HG02610 (cell line): ENCODE results near the gene PPP1R17.

Experiments used
- ATAC-seq: cut with Tn5 transposase; IDR thresholded peaks from one replicate; pipeline ENCODE4 v1.9.1; 2021; ENCODE audit warnings: mild to moderate bottlenecking, moderate library complexity; ENCODE audit not compliant: unreplicated experiment

Gene PPP1R17

DNA sequence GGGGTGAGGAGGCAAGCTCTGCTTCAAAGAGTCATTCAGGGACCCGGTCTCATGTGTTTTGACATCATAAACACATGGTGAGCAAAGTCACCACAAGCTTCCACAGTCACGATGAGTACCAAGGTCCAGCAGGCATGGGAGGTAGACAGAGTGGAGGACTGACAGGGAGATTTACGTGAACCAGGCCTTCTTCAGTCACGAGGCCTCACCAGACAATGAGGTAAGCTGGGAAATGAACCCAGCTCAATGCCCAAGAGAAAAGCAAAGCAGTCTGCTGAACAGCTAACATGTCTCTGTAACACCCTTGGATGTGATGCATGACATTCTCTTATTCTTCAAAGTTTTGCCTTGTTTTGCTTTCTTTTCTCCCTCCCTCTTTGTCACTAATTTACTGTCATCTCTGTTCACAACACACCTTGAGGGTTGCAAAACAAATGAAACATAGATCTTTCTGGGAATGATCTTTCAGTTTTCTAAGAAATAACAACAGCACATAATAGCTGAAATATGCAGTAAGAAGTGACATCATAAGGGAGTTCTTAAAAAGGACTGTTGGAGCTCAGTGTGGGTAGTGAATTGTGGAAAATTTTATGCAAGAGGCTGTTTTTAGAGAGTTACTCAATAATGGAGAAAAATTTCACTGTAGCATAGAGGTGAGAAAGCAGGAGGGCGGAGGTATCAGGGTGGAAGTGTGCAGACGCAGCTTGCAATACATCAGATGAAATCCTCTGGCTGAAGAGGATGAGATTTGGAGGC lies 9.0 kb downstream of the PPP1R17 start:
- no peak for ATAC-seq

GRCh38 chr7:31699050-31699449 lies 12.0 kb downstream of the PPP1R17 start:
- ATAC-seq, result no peak

DNA sequence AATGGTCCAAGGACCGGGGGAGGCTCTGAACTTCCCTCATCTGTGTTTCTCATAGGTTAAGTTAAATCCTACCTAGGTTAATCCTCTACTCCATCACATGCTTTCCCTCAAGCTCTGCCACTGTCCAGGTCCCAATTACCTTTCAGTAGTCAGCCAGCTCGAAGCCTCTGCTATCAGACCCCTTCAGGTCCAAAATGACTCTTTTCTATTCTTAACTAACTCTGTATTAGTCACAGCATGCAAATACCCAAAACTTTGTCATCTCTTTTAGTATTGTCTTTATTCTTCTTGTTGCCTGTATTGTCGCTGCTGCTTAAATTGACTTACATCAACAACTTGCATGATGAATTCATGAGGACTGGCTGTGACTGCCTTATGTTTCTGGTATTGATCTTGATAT lies 15.3 kb downstream of the PPP1R17 start:
- ATAC-seq, result no peak

DNA sequence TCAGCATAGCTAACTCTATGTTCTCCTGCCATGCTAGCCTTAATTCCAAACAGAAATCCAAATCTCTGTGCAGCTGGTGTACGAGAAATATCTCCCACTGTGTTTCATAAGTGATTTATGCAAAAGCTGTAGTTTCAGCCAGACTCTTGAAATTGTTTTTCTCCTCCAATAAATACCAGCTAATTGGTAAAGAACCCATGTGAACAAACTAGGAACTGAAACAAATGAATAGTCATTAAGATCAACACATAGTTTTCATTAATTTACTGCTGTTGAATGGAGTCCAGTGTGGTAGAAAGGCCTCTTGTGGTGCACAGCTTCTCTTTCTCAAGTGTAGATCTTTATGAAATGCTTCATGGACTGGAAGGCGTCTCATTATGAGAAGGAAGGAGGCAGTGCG lies 18.4 kb downstream of the PPP1R17 start:
- ATAC-seq, result no peak

DNA sequence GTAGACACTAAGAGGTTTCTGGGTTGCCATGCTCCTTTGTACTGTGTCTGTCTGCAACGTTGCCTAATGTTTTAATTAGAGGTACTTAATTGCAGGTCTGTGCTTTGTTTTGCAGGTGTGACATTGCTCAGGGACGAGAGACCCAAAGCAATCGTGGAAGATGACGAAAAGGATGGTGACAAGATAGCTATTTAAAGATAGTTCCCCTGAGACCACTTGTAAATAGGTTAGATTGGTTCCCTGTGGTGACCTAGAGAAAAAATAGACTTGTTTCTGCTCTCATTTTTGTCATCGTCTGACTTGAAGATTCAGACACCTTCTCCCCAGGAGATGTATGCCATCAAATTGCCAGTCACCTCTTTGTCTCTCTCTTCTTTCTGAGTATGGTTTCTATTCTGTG lies 20.1 kb downstream of the PPP1R17 start:
- ATAC-seq, result no peak

- no peak for ATAC-seq
Measured at GRCh38 chr7:31710171-31710570, 23.2 kb downstream of the PPP1R17 start.

DNA sequence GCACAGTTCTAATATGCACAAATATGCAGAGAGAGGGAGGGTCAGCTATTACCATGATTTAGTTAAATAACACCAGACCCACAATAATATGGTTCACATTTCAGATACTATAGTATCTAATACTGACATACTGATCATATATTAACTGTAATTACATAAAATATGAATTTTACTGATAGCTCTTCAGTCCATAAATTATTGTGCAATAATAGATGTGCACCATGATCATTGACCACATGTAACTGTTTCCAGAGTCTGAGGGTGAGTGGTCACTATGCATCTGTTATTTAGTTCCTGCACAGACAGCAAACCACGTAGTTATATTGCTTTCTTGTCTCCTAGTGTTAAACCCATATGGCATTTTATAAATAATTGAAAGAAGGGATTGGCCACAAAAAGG lies 29.3 kb downstream of the PPP1R17 start:
- no peak for ATAC-seq

DNA sequence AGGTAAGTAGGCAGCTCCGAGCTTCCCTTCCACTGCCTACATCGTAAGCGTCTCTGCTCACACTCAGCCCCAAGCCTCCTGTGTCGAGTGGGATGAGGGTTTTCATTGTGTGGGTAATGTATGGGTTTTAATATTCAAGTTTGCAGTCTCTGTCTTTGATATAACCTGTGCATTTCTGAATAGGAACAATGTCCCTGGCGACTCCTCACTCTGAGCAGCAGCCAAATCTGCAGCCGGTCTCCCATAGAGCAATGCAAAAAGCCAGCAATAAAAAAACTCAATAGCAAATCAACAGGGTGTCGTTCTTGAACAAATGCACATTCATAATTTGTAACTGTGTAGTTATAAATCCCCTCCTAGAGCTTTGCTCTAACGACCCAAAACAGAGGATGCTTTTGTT lies 33.4 kb downstream of the PPP1R17 start:
- ATAC-seq, result no peak

GRCh38 chr7:31724696-31725095 lies 37.7 kb downstream of the PPP1R17 start:
- no peak for ATAC-seq

DNA sequence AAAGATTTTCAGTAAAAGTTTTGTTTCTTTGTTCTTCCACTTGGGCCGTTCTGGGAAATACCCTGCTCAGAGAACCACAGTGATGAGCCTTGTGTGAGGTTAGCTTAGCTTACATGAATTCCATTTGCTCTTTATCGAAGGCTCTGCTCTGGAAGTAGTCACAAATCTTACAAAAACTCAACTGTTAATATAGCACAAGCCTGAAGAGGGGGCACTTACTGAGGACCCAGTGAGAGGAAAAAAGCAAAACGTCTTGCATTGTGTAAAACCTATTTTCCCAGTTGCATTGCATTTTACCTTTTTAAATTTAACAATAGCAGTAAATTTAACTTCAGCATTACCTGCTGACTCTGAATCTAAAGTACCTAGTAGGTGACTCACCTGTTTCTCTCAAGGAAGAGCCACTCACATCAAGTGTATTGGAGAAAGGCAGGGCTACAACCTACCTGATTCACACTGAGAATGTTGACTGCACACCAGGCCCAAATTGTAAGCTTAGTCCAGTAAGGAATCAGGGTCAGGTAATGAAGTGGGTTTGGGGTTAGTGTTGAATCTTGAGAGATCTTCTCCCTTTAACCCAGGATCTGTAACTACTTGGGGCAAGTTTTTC lies 42.3 kb downstream of the PPP1R17 start:
- ATAC-seq, result no peak

- no peak for ATAC-seq
Measured at GRCh38 chr7:31734456-31734855, 47.4 kb downstream of the PPP1R17 start.

DNA sequence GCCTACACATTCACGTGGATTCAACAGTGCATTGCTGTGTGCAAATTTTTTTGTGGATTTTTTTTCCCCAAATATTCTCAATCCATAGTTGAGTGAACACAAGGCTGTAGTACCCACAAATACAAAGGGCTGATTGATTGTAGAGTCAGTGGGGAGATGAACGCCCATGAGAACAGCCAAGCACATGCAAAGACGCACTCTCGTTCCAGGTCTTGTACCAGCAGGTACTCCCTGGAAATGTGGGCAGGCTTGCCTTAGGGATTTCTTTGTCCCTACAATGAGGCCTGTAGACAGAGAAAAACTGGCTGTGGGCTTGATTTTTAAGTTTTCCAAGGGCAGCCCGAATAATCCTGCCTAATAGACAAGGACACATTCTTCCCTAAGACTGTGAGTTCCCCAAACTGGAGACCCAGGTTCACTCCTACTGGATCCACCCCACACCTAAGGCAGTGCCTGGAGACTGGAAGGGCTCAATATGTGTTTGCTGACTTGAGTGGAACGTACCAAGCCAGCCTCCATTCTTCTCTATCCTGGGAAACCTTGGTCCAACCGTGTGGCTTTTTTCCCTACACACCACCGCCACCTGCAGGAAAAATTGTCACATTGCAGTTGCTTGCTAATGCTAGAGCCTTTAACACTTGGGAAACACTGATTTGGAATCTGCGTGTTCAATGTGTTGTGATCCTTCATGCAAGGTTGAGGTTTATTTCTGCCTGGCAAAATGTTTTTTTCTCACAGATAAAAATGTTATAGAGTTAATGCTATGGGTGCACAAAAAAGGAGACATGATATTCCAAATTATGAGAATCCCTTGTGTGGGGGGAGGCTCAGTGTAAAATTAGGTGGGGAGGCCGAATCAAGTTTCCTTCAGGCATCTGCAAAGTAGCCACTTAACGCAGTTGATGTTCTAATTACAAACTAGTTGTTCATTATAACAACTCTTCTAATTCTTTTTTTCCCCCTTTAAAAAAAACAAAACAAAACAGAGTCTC lies 49.3 kb downstream of the PPP1R17 start:
- no peak for ATAC-seq

DNA sequence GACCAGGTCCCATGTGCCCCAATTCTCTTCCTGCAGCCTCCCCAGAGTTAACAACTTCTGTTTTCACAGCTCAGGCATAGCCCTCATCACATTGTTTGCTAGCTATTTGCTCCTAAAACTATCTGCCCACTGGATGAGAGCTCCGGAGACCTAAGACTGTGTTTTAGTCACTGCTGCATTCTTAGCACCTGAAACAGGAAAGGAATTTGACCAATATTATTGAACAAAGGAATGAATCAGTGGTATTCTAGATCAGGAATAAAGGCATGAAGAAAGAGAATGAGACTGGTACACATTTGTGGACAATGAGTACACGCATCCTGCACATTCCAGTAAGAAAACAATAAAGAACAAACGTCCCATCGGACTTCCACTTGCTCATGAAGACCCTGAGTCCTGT lies 54.8 kb downstream of the PPP1R17 start:
- ATAC-seq, result no peak

- ATAC-seq, result peak; percentile 74
Measured at GRCh38 chr7:31744294-31744874, 57.4 kb downstream of the PPP1R17 start.

DNA sequence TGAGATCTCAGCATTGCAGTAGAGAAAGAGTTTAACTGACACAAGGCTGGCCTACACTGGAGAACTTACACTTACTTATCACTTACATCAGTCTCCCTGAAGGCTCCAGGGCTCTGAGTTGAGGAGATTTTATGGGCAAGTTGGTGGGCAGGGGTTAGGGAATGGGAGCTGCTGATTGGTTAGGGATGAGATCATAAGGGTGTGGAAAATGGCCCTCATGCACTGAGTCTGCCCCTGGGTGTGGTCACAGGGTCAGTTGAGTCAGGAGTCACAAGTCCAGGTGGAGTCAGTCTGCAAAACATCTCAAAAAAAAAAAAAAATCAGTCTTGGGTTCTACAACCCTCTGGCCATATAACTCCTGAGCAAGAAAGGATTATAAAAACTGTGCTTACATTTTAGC lies 60.5 kb downstream of the PPP1R17 start:
- ATAC-seq, result no peak

DNA sequence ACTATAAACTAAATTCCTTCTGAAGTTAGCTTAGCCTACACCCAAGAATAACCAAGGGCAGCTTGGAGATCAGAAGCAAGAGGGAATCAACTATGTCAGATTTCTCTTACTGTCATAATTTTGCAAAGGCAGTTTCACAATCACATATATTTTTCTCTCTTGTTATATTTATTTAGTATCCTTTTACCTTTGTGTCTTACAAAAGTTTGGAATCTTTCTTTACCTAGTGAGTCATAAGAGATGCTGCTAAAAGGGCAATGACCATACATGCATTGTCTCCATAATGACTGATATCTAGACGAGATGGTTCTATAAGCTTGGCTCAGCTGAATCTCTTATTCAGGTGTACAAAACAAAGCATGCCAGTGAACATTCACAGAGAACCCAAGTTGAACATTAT lies 61.1 kb downstream of the PPP1R17 start:
- no peak for ATAC-seq

DNA sequence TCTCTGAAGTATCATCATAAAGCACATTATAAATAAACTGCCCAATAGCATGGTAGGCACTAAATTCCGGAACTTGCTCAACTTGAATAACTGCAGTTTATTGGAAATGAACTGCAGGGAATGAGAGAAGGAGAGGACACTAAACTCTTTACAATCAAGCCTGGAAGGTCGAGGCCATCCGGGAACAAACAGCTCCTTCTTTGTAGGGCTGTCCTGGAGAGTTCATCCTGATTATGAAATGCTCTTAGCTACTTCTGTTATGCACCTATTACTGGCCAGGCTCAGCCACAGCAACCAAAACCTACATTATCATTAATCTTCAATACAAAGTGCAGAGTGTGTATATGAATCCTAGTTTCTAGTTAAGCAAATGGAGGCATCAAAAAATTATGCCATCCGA lies 64.7 kb downstream of the PPP1R17 start:
- ATAC-seq, result no peak
